NCI-H1417 treated with DMSO at 0.1 percent for 48 hours (cell line): Measurements from ENCODE around the gene MCCC2.
"Not testable (repeated sequence)": the region's sequence is repeated elsewhere in the genome, so short reads cannot be mapped to it uniquely, and the experiment has no call there.

ENCODE experiments used
- DNase-seq: peaks from one replicate; lab custom pipeline; 2025; lab: John Stamatoyannopoulos, UW

The MCCC2 gene

DNA sequence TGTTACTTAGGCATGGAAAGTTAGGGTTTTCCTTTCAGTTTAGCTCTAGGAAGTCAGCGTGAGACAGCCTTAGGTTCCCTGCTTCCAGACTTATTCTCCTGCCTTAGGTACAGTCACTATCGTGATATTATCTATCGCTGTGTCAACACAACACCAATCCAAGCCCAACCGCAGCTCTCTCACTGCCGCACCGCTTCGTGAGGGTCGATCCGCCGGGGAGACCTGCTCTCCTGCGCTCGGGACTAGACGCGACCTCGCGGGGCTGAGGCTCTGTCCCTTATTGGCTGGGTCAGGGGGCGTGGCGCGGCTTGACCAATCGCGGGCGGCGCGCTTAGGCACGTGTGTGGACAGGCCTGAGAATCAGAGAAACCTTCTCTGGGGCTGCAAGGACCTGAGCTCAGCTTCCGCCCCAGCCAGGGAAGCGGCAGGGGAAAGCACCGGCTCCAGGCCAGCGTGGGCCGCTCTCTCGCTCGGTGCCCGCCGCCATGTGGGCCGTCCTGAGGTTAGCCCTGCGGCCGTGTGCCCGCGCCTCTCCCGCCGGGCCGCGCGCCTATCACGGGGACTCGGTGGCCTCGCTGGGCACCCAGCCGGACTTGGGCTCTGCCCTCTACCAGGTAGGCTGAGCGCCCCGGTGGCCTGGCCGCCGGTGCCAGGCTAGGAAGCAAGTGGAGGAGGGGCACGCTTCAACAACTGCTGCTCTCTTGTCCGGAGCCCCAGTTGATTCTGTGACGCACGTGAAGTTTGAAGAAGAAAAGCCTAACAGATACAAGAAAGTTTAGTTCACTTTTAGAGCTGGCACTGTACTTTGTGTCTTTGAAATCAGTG lies at the start of gene MCCC2:
MCCC2 (plus strand) TSS at position 400 of the 825 bp plus-strand sequence; CDS start at position 486, 86 bp downstream.
- peak; percentile 4 for DNase-seq

DNA sequence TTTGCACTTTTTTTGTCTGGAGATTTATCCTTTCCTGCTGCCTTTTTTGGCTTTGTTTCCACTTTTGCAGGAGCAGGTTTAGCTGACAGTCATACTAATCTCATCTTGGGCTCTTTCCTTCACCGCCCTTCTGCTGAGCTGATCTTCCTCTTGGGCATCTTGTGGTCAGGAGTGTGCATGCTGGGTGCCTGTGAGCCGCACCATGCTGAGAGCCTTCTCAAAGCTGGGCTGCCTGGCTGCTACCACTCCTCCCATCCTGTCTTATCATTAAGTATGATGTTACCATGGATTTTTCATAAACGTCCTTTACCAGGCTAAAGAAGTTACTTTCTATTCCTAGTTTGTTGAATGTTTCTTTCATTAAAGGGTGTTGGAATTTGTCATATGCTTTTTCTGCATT lies 49.5 kb upstream of the MCCC2 start:
- DNase-seq = no peak

DNA sequence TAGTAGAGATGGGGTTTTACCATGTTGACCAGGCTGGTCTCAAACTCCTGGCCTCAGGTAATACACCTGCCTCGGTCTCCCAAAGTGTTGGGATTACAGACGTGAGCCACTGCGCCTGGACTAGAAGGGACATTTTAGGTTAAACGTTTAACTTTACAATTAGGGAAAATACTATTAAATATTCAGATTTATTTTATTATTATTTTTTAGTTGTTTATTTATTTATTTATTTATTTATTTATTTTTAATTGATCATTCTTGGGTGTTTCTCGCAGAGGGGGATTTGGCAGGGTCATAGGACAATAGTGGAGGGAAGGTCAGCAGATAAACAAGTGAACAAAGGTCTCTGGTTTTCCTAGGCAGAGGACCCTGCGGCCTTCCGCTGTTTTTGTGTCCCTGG lies 36.3 kb upstream of the MCCC2 start:
- DNase-seq = not testable (repeated sequence)

DNA sequence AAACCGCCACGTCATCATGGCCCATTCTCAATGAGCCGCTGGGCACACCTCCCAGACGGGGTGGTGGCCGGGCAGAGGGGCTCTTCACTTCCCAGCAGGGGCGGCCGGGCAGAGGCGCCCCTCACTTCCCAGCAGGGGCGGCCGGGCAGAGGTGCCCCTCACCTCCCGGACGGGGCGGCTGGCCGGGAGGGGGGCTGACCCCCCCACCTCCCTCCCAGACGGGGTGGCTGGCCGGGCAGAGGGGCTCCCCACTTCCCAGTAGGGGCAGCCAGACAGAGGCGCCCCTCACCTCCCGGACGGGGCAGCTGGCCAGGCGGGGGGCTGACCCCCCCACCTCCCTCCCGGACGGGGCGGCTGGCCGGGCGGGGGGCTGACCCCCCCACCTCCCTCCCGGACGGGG lies 35.6 kb upstream of the MCCC2 start:
- not testable (repeated sequence) for DNase-seq

DNA sequence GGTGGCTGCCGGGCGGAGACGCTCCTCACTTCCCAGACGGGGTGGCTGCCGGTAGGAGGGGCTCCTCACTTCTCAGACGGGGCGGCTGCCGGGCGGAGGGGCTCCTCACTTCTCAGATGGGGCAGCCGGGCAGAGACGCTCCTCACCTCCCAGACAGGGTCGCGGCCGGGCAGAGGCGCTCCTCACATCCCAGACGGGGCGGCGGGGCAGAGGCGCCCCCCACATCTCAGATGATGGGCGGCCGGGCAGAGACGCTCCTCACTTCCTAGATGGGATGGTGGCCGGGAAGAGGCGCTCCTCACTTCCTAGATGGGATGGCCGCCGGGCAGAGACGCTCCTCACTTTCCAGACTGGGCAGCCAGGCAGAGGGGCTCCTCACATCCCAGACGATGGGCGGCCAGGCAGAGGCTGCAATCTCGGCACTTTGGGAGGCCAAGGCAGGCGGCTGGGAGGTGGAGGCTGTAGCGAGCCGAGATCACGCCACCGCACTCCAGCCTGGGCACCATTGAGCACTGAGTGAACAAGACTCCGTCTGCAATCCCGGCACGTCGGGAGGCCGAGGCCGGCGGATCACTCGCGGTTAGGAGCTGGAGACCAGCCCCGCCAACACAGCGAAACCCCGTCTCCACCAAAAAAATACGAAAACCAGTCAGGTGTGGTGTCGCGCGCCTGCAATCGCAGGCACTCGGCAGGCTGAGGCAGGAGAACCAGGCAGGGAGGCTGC lies 35.0 kb upstream of the MCCC2 start:
- not testable (repeated sequence) for DNase-seq

DNA sequence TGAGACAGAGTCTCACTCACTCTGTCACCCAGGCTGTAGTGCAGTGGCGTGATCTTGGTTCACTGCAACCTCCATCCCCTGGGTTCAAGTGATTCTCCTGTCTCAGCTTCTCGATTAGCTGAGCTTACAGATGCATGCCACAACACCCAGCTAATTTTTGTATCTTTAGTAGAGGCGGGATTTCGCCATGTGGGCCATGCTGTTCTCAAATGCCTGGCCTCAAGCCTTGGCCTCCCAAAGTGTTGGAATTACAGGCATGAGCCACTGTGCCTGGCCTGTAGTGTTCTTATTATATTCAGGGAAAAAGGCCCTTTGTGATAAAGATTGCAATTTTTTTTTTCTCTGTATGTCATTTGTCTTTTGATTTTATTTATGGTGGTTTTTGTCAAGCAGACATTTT lies 24.0 kb upstream of the MCCC2 start:
- no peak for DNase-seq

DNA sequence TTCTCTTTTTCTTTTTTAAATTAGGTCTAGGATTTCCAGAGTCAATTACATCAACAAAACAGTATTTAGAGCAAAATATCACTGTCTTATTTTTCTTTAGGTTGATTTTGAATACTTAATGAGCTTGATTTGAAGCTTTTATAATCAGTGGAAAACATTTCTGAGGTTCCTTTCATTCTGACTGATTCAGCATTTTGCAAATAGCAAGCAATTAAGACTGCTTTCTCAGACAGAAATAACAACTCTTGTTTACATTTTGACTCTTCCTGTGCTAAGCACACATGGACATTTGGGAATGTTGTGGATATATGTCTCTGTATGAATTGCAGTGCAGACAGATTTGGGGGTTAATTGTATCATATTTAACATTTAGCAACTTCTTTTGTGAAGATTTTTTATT lies 22.2 kb upstream of the MCCC2 start:
- no peak for DNase-seq

DNA sequence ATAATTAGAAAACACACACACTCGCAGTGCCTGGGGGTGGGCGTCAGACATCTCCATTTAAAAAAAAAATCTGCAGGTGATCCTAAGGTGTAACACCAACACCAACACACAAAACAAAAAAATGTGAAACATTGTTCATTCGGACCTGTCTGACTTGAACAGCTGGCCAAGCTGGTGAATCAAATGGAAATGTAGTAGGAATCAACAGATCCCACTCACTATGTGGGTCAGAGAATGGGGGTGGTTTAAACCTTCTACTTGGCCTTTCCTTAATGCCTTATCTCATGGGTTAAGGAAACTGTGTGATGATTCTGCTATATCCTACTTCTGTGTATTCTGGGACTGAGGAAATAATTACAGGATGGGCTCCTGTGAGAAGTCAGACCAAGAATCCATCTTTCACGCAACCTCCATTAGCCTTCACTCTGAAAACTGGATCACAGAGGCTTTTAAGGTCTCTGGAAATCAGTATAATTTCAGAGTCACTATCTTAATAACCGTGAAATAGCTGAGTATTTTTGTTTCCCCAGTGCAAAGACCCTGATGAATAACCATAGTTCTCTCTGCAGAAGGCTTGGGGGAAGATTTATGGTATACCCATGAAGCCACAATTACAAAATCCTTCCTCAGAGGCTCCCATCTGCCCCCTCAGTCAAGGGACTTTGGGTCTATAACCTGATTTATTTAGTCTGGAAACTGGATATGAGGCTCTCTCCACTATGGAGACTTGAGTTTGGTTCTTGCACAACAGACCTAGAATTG lies 17.2 kb upstream of the MCCC2 start:
- DNase-seq = no peak

DNA sequence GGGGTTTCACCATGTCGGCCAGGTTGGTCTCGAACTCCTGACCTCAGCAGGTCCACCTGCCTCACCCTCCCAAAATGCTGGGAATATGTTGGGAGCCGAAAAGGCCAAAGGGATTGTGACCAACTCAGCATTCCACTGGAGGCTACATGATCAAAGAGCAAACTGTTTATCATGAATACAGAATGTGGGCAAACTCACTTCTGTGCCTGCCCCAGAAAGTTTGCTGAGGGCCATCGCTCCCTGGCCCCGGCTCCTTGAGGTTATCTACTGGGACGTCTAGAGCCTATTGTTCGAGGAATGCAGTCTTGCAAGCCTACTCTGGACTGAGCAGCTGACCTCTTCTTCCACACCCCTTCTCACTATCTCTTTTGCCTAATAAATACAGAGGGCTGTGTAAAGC lies 15.3 kb upstream of the MCCC2 start:
- not testable (repeated sequence) for DNase-seq

DNA sequence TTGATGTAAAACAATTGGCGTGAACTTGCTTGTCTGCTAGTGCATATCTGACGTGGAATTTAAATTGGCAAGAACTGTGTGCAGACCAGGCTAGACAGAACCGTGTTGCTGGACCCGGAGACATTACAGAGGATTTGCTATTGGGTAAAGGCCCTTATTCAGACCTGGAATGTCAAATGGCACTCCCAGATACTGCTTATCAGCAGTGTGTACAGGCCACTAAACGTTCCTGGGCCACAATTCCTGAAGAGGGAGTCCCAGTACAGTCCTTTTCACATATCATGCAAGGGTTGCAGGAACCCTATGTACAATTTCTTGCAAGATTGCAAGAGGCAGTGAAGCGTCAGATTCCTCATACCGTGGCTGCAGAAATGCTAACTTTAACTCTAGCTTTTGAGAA lies 13.5 kb upstream of the MCCC2 start:
- no peak for DNase-seq

DNA sequence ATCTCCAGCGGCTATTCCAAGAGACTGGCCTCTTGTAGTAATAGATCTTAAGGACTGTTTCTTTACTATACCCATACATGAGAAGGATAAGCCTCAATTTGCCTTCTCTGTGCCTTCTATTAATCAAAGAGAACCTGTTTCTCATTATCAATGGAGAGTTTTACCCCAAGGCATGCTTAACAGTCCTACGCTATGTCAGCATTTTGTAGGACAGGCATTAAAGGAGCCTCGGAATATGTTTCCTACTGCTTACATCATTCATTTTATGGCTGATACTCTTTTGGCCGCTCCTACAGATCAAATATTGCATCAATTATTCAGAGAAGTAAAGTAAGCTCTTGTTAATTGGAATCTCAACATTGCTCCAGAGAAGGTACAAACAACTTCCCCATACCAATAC lies 11.6 kb upstream of the MCCC2 start:
- not testable (repeated sequence) for DNase-seq

DNA sequence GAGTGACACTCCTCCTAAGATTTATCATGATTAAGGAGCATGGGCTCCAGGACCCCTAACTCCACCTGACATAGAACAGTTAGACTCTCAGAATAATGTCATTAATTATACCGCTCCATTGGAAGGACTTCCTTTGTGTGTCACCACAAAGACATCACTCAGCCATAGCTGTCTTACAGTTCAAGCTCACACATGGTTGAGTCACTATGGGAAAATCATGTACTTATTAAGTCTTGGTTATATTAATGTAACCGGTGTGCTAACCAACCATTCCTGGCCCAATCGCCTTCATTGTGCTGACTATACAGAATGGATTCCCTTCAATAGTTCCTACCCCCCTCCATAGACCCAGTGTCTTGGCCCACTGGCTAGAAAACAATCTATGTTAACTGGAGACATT lies 10.9 kb upstream of the MCCC2 start:
- no peak for DNase-seq

DNA sequence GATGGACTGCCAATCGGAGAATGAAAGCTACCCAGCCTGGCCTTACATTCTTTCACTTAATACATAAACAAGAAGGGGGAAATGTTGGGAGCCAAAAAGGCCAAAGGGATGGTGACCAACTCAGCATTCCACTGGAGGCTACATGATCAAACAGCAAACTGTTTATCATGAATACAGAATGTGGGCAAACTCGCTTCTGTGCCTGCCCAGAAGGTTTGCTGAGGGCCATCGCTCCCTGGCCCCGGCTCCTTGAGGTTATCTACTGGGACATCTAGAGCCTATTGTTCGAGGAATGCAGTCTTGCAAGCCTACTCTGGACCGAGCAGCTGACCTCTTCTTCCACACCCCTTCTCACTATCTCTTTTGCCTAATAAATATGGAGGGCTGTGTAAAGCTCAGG lies 9.3 kb upstream of the MCCC2 start:
- DNase-seq = not testable (repeated sequence)

DNA sequence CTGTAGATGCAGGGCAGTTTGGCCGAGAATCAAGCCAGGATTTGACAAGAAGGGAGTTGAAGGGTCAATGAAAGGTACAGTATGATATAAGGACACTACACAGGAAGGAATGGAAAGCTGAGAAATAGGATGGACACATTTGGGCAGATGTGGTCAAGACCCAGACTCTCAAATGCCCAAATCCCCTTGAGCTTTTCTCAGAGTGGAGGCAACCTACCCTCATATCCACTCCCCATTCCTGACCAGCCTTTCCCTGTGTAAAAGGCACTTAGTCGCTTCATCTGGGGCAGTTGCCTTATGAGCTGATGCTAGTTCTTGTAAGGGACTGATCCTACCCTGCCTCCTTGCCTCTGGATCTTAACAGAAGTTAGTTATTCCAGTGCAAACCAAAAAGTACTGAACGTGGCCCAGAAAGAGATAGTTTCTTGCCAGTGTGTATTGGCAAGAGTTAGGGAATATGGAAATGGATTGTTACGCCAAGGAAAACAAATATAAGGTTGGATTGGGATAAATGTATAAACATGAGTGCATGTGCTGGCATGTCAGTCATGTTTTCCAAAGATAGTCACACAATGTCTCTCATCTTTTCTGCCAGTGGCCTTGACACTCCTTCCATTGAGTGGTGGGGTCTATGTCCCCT lies 4.1 kb upstream of the MCCC2 start:
- no peak for DNase-seq

DNA sequence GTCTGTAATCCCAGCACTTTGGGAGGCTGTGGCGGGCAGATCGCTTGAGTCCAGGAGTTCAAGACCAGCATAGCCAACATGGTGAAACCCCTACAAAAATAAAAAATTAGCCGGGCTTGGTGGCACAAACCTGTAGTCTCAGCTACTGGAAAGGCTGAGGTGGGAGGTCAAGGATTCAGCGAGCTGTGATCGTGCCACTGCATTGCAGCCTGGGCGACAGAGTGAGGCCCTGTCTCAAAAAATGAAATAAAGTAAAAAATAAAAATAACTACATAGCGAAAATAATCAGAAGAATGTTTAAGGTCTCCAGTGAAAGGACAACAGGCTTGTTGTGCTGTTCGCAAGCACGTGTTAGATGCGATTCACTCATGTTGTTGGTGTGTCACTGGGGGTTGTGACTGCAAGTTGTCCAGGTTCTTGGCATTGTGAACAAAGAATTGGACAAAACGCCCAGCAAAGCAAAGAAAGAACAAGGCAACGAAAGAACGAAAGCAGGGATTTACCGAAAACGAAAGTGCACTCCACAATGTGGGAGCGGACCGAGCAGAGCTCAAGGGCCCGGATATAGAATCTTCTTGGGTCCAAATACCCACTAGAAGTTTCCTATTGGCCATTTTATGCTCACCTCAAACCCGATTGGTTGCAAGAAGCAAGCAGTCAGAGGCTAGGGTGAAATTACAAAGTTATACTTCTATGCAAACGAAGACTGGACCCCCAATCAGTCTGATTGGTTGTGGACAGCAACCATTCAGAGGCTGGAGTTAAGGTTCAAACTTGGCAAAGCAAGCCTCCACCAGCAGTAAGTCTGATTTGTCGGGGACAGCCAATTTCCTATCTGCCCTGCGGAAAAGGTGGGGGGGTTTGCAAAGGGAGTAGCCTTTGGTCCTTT lies 844 bp upstream of the MCCC2 start:
- no peak for DNase-seq

DNA sequence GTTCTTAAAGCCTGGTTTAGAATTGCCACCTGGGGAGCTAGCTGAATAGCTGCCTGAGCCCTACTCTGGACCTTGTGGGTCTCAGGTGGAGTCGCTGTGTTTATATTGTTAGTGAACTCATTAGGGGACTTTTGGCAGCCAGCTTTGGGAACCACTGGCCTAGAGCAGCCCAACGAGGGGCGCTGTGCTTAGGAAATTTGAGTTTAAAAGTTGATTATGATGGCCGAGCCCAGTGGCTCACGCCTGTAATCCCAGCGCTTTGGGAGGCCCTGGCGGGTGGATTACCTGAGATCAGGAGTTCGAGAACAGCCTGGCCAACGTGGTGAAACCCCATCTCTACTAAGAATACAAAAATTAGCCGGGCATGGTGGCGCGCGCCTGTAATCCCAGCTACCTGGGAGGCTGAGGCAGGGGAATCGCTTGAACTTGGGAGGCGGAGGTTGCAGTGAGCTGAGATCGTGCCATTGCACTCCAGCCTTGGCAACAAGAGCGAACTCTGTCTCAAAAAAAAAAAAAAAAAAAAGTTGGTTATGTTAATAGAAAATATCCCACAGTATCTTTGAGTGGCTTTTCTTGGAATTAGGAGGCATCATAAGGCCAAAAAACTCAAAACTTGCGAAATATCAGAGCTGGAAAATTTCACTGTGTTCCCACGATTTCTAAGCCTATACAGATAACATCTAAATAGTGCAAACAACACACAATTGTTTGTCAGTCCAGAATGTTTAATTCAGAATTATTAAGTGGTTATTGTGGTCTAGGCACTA lies 809 bp downstream of the MCCC2 start:
- no peak for DNase-seq

DNA sequence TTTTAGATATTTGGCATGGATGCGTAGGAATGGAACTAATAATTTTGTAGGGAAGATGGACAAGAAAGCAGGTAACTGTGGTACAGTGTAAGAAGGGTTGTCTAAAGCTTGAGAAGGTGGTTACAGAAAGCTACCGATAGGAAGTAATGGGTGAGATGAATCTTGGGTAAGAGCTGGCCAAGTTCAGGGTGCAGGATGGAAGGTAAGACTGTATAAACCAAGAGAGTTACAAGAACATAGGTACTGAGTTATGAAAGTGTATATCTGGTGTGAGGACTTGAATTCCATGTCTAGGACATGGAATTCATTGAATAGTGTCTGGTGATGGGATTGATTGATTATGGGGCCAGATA lies 1.4 kb downstream of the MCCC2 start:
- no peak for DNase-seq

DNA sequence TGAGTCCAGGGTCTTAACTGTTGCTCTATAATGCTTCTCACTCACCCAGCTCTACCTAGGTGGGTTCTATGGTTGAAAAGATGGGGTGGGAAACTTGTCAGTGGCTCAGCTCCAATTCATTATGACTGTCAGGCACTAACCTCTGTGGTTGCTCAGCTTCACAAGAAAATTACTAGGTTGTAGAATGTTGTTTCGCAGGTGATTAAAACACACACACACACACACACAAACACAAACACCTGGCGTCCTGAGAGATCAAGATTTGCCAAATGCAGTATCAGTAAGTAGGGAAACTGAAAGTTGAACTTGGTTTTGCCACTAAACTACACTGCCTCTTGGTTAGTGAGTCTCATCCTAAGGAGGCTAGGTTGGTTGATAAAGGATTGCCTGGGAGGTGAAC lies 2.8 kb downstream of the MCCC2 start:
- no peak for DNase-seq

DNA sequence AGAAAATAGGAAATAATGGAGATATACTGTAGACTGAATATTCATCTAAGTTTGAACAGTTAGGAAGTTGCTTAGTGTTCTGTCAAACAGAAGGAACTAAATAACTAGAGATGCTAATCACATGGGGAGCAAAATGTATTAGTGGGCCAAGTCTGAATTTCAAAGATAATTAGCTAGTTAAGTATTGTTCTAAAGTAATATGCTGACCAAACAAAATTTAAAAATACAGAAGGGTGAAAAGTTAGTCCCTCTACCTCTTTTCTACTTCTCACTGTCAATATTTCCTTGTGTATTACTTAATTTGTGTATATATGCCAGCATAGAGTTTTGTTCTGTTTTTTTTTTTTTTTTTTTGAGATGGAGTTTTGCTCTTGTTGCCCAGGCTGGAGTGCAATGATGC lies 4.0 kb downstream of the MCCC2 start:
- DNase-seq = no peak

DNA sequence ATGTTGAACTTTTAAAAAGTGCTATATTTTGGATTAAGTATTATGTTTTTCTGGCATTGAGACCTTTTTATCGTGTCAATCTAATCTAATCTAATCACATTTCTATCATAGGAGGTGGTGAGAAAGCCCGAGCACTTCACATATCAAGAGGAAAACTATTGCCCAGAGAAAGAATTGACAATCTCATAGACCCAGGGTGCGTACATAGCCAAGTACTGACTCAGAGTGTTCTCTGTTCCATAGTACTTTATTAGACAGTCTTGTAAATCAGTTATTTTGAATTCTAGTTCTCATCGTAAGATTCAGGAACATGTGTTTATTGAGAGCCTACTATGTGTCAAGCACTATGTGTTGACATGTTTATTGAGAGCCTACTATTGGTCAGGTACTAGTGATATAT lies 9.0 kb downstream of the MCCC2 start:
- no peak for DNase-seq

DNA sequence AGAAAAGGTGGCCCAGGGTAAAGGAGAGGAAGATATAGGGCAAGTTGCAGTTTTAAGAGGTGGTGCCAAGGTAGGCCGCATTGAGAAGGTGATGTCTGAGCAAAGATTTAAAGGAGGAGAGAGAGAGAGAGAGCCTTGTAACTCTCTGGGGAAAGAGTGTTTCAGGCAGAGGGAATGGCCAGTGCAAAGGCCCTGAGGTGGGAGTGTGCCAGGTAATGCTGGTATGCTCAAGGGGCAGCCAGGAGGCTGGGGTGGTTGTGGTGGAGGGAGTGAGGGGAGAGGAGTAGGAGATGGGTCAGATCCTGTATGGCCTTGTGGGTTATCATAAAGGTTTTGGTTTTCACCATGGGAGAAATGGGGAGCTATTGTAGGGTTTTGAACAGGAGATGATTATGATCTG lies 9.9 kb downstream of the MCCC2 start:
- no peak for DNase-seq
